Measurements from ENCODE around the gene BOLA2B.

The BOLA2B gene

DNA sequence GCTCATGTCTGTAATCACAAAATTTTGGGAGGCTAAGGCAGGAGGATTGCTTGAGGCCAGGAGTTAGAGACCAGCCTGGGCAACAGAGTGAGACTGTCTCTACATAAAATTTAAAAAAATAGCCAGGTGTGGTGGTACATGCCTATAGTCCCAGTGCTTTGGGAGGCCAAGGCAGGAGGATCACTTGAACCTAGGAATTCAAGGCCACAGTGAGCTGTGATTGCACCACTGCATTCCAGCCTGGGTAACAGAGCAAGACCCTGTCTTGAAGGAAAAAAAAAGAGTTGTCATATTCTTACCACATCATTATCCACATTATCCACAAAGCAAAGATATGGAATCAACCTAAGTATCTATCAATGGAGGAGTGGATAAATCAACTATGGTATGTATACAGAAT, 49.4 kb downstream of the BOLA2B start:
- in situ Hi-C loops (cut with HindIII; ENCODE audit: low sequenced_read_pairs), result no loop called here

DNA sequence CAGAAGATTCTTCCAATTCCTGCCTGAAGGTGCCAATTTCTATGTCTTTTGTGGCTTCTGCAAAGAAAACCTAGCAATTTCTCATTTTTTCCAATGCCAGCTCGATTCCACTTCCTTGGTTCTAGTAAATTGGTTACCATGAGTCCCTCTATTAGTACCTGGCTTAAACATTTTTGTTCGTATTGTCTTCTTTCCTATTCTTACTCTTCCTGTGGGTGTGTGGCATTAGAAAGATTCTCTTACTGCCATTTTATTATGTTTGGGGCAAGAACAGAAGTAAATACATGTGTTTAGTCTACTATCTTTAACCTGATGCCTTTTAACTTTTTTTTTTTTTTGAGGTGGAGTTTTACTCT, 50.1 kb downstream of the BOLA2B start:
- in situ Hi-C loops (cut with HindIII; ENCODE audit: low sequenced_read_pairs), result no loop called here

Data from DLD1 (cell line).